ENCODE results near the gene MEGF10.

Gene MEGF10

DNA sequence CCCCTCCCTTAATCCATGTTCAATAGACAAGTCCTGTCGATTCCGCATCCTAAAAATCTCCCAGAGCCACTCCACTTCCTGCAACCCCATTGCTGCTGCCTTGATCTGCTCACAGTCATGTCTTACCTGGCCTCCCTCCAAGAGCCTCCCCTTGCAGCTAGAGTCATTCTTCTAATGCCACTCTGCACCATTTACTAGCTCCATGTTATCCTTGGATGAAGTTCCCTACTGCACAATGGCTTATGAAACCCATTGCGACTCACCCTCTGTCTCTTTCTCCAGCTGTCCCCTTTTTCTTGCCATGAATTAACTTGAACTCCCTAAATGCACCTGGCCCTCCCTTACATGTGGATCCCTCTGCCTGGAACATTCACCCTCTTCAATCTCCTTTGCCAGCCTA is 39.5 kb downstream of the MEGF10 start:
- DNase-seq, result no peak

DNA sequence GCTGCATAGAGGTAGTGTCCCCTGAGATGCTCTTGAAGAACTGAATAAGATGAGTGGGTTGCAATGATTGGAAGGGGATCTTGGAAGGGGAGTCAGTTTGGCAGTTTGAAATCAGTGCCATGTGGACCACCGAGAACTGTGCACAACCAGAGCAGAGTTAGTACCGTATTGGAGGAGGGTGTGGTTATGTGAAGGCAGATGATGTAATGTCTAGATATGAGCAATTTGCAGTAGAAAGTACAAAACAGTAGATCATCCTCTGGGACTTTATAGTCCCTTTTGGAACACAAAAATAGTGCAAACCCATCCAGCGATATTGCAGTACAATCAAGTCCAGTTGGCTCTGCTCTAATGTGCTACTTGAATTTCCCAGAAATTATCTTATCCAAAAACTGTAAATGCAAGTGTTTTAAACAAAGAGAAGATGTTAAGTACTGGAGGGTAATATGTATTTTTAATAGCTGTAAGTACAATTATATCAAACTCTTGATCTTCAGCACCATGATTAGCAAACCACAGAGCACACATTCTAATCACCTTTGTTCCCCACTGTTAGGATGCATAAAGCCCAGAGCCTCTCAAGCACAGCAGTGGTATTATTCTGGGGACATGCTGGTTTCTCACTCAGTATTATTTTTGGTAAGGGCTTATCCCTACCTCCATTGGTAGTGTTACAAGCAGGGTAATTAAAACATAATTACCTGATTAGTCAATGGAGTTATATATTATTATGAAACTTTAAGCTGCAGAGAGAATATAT is 41.5 kb downstream of the MEGF10 start:
- DNase-seq, result no peak

DNA sequence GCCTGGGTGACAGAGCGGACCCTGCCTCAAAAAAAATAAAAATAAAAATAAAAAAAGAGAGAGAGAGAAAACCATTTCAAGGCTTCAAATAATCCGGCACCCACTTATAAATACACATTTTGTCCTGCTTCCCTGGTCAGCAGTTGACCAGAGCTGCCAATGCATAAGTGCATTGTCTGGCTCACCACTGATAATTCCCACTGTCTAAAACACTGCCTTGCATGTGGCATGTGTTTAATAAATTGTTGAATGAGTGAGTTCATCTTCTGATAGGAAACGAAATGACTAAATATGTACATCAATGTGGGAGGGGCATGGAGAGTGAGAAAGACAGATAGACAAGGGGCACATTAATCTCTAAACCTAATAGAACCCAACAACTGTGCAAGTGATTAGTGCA is 42.9 kb downstream of the MEGF10 start:
- peak in 1 of 2 donors; percentile 15 for DNase-seq

DNA sequence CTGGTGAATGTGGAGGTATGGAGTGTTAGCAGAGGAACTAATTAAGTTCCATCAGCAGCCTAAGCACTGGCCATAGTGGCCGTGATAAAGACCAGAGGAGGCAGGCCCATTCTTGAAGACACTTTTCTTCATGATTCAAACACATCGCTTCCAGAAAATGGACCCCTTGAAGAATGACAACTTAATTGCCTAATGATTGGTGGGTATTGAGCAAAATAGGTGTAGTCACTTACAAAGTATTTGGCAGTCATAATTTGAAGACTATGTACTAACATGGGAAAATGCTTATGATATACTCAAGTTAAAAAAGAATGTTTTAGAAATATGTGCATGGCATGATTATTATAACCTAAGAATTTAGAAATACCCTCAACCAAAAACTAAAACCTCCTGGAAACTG is 44.8 kb downstream of the MEGF10 start:
- no peak for DNase-seq

DNA sequence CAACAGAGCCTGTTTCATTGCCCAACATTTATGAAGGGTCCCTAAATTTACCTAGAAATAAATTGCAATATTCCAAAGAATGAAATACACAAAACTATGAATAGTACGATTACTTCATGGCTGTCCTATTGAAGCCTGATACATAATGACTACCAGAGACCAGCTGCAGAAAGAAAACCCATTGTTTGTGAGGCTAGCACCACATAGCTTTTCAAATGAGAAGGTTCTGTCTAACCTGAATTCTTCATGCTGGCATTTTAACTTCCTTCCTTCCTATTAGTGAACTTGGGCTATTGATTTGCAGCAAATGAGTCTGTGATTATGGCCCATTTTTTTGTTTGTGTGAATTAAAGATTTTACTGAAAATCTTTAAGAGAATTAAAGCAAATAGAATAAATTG is 47.3 kb downstream of the MEGF10 start:
- DNase-seq, result peak in 1 of 2 donors; percentile 70

DNA sequence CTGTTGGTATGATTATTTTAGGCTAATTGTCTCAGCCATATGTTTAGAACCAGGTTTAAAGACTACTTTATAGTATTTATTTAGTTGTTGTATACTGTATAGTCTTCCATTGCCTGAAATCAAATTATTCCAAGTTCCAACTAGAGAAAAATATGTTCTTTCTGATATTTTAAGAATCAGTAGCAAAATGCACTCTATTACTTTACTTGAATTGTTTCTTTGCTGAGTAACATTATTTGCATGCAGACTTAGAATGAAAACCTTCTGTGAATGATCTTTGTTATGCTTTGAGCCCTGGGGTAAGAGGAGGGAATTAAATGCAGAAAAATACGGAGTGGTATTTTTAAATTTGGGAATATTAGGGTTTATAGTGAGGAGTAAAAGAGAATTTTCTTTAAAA is 47.9 kb downstream of the MEGF10 start:
- DNase-seq, result no peak

DNA sequence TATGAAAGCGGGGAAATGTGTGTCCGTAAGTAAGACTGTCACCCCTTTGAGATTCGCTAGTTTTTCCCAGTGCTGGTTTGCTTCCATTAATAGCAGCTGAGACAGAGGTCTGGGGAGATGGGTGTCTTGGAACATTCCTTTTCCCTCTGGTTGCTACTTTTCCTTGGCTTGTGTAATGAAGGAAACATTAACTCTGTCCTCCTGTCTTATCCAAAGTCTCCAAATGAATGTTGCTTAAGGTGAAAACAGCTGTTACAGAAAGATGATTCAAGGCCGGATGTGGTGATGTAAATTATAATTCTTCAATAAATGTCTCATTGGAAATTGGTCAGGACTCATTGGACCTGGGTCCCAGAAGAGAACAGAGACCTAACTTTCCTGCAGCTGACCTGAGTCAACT is 50.0 kb downstream of the MEGF10 start:
- DNase-seq, result no peak

DNA sequence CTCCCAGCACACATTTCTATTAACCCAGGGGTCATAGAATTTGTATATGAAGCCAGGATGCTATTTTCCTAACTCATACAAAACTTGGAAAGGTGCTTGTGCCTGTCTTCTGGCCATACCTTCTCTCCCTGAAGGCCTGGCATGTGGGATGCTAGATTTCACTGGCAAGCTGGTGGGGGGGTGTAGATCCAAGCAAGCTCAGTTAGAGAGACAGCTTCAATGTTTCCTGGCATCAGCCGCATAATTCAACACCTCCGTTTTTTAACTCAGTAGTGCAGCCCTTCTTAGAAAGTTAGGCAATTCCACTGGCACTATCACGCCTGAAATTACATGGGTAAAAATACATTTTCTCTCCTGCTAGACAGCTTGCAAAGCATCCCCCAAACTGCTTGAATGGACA is 51.8 kb downstream of the MEGF10 start:
- peak in 1 of 2 donors; percentile 20 for DNase-seq

DNA sequence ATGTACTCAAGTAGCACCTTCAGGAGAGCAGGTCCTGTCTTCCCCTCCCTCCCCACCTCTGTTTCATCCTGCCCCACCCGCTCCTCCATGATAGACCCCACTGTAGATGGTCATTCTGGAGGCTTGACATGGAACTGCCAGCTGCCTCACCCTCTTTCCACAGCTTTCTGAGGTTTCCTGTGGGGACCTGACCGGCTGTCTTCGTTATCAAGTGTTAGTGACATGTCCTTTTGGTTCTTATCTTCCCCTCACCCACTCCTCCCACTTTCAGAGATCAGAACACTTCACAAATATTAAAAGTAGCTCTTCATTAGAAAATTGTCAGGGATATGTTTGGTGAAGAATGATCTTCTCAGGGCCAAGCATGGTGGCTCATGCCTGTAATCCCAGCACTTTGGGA is 52.7 kb downstream of the MEGF10 start:
- DNase-seq, result no peak

DNA sequence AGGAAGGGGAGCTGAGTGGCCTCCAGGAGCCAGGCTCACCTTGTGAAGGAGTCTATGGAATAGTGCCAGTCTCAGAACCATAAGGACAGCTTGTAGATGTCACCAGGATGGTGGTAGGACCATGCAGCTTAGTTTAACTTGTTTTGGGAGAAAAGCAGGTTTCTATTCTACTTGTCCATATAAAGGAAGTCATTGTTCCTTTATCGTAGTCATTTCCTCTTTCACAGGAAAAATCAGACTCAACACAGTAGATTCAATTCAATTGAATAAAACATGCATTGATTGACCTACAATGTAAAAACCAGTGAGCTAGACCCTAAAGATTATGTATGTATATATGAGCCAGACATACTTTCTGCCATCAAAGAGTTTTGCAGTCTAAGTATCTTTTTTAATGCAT is 53.3 kb downstream of the MEGF10 start:
- no peak for DNase-seq

DNA sequence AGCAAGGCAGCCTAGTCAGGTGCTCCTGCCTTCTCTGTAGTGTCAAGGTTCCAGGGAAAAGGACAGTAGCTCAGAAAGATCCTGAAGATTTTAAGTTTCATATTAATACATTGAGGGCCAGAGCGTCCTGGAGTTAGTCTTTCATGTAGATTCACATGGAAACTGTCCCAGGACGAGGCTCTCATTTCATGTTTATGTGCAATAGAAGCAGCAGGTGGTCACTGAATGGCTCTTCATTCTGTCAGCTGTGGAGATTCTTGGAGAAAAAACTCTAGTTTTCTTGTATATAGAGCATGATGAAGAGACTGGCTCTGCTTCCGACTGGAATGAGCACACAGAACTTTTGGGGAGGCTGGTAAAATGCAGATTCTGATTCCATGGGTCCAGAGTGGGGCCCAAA is 54.3 kb downstream of the MEGF10 start:
- no peak for DNase-seq

DNA sequence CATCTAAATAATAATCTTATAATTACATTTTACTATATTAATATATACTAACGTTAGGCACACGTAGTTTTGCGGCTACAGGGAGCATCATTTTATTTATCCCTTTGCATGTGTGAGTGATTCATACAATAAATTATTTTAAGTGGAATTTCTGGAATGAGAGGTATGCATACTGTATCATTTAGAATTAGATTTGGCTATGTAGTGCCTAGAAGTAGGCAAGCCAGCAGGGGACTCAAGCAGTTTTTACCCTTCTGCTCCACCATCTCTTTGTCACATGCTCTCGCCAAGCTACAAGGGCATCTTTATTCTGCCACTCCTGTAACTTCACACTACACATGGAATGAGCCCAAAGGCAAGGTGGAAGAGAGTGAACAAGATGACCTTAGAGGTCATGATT is 60.8 kb downstream of the MEGF10 start:
- no peak for DNase-seq

DNA sequence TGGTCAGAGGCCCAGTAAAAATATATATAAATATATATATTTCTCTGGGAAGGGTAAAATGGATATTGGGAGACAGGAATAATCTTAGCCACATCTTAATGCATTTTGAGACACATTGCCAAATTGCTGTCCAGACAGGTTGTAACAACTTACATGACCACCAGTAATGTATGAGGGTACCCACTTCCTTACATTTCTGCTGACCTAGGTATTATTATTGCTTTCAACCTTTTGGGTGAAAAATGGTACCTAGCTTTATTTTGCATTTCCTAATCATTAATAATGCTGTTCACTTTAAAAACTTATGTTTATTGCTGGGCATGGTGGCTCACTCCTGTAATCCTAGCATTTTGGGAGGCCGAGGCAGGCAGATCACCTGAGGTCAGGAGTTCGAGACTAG is 61.5 kb downstream of the MEGF10 start:
- DNase-seq, result no peak

DNA sequence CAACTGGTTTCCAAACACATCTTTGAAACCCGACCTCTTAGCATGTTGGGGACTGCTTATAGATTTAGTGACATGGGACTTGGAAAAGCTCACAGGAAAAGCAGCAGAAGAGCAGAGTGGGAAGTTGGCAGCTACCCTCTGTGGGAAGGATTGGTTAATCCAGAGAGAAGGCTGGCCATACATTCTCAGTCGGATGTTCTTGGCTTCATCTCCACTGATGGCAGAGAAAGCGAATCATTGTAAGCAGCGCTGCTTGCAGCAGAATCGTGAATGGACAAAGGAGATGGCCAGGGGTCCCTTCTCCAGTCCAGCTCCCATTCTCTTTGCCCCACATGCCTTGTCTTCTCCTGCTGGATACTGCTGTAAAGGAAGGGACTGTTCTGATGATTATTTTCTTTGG is 62.7 kb downstream of the MEGF10 start:
- peak; percentile 22 to 43 for DNase-seq

DNA sequence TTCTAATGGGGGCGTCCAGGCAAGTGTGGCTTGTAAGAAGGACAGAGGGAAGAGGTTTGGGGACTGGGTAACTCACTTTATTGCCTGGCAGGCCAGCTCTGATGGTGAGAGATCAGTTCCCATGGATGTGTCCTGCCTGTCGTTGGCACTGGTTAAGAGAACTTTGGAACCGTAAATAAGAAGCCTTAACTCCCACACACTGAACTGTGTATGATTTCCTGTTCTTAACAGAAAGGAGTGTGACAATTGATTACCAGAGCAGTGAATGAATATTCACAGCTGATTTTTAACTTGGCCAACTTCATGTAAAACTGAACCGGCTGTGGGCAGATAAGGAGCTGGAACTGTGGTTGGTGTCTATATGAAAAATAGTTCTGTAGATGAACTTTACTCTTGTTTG is 63.2 kb downstream of the MEGF10 start:
- no peak for DNase-seq

DNA sequence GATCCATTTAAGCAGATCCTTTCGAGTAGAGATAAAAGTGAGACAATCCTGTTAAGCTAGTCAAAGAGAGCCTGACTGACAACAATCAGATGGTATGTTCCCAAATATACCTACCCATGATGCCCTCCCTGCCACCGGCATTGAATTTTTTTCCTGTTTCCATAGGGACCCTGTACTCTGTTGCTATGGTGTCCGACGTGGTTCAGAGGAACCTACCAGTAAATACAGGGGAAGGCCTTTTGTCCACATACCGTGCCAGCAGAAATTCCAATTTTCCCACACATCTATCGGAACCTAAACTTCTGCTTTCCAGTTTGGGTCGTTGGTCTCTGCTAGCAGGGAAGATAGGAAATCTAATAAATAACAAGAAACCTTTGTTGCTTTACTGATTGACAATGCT is 64.7 kb downstream of the MEGF10 start:
- peak in 1 of 2 donors; percentile 22 for DNase-seq

DNA sequence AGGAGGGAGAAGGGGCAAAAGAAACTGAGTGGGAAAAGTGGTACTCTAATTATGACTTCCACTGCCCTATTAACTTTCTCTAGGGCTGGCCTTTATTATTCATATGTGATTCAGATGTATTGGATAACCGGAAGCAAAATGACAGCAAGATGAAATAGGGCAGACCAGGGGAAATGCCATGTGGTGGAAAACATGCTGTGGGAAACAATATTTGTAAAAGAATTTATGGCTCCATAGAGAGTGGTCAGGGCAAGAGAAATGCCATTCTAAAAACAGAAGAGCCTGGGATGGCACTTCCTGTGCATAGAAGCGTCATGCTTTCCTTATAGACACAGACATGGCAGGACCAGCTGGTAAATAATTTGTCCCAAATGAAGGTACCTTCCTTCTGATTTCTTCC is 67.7 kb downstream of the MEGF10 start:
- DNase-seq, result no peak

DNA sequence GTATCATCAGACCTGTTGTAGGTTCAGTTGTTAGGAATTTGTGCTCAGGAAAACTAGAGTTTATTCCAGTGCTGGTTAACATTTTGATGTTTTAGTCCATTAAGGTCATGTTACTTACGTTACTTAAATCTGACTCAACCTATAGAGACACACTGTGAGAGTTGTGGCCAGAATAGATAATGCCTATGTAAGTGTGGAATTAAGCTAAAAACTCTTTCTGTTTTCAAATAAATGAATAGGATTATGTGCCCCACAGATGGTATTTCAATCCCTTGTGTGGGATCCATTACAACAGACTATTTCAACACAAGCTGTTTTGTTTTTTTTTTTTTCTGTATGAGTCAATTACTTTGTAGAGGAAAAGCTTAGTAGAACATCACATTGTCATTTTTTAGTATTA is 68.1 kb downstream of the MEGF10 start:
- peak in 1 of 2 donors; percentile 60 for DNase-seq

DNA sequence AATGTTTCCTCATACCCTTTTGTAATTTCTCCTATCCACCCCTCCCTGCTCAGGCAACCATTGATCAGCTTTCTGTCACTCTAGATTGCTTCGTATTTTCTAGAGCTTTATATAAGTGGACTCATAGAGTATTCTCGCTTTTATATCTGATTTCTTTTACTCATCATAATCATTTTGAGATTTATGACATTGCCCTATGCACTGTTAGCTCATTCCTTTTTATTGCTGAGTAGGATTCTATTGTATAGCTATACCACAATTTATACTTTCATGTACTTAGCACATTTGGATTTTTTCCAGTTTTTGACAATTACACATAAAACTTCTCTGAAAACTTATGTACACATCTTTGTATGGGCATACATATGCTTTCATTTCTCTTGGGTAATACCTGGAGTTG is 68.9 kb downstream of the MEGF10 start:
- DNase-seq, result no peak

DNA sequence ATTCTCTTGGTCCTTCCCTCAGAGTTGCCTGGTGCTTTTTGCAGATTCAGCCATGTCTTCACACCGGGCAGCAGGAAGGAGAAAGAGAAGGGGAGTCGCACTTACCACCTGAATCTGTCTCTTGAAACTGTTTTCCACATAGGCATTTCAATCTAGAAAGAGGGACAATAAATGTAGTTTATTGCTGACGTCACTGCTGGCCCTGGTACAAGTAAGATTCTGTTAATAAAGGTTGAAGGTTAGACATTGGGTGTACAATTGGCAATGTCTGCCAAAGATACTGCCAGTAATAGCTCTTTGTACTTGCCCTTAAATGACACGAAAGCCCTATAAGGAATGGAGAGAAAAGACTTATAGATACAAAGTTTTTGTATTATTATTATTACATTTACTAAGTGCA is 72.8 kb downstream of the MEGF10 start:
- DNase-seq, result no peak

DNA sequence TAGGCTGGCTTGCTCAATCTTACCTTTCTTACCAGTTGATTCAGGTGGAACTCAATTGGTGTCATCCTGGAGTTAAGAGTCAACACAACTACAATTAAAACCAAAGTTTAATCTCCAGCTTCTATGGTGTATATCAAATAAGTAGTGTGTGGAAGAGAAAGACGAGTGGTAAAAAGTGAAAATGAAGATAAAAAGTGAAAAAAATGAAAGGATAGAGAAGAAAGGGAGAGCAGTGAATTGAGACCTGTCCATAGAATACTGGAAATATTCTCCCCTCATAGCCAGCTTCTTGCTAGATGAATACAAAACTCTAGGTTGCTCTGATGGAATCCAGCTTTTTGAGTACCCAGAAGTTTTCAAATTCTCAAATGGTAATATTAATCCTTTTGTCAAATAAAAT is 76.4 kb downstream of the MEGF10 start:
- no peak for DNase-seq

DNA sequence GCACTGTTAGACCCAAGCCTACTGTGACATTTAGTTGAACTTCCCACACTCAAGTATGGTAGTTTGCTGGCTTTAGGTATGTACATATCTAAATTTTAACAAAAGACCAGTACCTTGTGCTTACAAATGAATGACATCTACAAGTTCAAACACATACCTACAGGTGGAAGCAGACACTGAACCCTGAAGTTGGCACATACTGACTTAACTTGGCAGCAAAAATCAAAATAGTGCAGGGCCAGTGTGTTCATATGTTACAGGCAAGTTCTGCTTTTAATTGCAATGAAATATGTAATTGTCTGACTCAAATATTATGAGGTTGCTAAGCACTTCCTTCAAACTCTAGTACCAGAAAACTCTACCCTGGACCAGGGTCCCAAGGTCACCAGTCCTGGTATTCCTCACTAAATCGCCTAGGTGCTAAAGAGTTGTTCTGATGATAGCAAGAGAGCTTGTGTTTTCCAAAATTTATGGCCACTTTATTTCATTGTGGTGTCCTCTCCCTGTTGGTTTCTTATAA is 77.4 kb downstream of the MEGF10 start:
- no peak for DNase-seq

DNA sequence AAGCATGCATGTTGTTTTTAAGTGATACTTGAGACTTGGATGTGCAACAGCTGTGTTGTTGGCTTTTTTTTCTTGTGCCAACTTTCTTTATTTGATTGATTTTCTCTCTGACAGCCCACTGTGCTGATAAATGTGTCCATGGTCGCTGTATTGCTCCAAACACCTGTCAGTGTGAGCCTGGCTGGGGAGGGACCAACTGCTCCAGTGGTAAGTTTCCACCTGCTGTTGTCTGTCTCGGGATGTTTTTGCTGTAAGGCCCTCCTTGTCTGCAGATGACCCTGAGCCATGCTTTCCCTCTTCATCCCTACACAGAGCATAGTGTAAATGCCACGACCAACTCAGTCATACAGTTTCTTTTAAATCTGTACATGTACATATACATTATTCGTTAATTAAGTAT is 79.2 kb downstream of the MEGF10 start:
- DNase-seq, result no peak

DNA sequence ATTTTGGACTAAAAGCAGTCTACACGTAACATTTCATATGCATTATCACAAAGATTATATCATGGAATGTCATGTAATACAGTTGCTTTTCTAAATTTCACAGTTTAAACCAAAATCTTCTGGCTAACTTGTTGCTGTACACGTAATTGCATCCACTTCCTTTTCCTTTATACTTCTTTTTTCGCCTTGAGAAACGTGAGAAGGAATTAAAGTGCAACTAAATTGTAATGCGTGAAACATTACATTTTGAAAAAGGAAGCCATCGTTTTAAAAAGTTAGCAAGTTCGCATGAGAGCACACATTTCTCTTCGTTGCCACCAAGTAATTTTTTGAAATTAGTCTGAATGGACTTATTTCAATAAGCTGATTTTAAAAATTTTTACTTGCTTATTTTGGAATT is 80.0 kb downstream of the MEGF10 start:
- no peak for DNase-seq

DNA sequence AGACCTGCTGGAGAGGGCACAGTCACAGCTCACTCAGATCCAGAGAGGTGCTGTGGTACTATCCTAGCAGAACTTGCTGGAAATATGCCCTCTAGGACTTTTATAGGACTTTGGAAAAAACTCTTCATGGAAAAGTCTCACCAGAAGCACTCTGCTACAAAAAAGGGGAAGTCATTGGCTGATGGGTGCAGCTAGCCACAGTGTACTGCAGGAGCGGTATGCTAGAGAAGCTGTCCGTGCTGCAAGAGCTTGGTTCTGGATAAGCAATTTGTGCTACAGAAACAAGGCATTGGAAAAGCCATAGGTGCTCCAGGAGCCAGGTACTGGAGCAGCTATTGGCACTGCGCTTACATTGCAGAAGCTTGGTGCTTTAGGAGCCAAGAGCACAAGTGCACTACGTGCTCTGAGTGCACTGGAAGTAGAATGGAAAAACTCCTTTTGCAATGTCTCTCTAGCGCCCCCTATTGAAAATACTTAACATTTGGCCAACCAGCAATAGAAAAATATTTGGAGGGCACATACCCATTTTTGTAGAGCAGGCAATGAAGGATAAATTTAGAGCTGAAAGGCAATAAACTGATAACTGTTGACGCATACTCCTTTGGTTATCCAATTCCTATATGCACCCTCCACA is 83.4 kb downstream of the MEGF10 start:
- no peak for DNase-seq
